HG03442 (cell line): ENCODE measurements around the gene MGAT4D.
"Not testable (repeated sequence)": the region's sequence is repeated elsewhere in the genome, so short reads cannot be mapped to it uniquely, and the experiment has no call there.

ENCODE experiments used
- ATAC-seq: cut with Tn5 transposase; IDR thresholded peaks from one replicate; pipeline ENCODE4 v1.9.1; 2021; ENCODE audit warnings: mild to moderate bottlenecking, moderate library complexity; ENCODE audit not compliant: unreplicated experiment

The MGAT4D gene

DNA sequence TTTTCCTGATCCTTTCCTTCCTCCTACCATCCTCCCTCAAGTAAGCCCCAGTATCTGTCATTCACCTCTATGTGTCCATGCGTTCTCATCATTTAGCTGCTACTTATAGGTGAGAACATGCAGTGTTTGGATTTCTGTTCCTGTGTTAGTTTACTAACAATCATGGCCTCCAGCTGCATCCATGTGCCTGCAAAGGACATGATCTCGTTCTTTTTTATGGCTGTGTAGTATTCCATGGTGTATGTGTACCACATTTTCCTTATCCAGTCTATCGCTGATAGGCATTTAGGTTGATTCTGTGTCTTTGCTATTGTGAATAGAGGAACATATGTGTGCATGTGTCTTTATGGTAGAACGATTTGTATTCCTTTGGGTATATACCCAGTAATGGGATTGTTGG is 53.7 kb downstream of the MGAT4D start:
- ATAC-seq: not testable (repeated sequence)

DNA sequence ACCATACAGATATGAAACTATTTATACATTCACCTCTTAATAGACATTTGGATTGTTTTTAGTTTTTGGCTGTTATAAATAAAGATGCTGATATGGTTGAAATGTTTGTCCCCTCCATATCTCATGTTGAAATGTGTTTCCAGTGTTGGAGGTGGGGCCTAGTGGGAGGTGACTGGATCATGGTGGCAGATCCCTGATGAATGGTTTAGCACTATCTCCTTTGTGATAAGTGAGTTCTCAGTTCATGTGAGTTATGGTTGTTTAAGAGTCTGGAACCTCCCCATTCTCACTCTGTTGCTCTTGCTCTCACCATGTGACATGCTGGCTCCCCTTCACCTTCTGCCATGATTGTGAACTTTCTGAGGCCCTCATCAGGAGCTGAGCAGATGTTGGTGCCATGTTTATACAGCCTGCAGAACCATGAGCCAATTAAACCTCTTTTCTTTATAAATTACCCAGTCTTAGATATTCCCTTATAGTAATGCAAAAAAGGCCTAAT is 58.4 kb downstream of the MGAT4D start:
- ATAC-seq: no peak

DNA sequence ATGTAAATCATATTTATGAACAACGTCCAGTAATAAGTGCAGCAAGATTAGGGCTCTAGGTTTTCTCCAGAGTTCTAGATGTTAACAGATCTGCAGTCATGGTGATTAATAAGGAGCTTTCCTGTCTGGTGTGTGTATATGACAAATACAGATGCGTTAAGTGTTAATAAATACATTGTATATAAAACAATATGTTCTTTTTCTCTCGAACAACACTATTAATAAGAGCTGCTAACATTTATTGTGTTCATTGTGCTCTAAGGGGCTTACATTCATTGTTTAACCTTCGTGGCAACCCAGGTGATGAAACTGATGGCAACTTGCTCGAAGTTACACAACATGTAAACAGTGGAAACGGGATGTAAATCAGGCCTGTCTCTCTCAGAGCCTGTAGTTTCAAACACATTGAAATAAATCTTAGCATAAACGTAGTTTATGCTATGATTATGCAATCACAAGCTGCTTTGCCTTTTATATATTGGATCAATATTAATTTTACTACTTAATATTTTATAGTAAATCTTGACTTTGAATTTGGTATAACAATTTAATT is 70.1 kb downstream of the MGAT4D start:
- no peak for ATAC-seq

DNA sequence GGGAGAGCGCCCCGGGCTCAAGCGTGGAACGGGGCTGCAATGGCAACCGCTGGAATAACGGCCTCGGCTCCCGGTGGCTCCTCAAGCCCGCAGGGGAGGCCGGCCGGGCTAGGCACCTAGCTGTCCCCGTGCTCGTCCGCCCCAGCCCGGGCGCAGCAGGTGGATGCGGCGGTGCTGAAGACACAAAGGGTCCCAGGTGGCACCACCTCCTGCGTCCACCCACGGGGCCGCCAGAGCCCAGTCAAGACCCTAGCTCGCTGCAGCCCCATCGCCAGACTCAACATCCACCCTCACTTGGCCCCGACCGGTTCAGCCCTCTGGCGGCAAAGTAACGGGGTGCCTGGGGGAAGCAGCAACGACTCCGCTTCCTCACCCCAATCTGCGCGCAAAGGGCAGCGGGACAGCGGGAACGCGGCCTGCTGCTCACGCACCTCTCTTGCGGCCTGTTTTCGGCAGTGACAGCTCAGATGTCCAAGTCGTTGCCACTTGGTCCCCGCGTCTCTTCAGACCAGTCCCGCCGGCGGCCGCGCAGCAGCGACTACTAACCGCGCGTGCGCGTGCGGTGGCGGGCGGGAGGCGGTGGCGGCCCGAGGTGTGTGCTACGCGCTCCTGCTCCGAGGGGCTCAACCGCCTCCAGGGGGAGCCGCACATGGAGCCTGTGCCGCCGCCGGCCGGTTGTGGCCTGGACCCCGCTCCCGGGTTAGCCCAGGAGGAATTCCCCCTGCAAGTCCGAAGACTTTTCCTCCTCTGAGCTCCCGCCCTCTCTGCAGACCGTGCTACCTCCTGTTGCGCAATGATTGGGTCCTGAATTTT is 70.8 kb downstream of the MGAT4D start, which contains the start of gene CLGN:
TSS of gene CLGN (minus strand) at position 543 of the 813 bp plus-strand sequence. CDS start 14,570 bp downstream, outside the sequence.
- ATAC-seq: peak; percentile 87

DNA sequence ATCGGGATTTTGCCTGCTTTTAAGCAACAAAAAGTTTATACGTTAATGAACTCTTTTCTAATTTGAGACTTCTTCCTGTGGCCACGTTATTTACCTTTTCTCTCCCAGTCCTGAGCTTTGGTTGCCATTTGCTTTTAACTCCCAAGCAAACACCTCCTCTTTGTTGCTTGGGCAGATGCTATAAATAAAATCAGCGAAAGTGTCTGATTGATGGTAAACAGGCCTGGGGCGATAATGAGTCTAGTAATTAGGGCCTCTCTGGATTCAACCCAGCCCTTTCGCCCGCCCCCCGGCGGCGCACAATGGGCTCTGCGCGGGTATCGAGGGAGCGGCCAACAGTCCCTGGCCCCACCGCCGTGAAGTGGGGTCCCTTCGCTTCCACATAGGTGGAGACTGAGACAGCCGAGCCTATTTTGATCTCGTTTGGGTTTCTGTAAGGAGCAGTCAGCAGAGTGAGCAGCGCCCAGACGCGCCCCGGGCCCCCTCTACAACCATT is 71.4 kb downstream of the MGAT4D start:
- ATAC-seq: peak; percentile 9

DNA sequence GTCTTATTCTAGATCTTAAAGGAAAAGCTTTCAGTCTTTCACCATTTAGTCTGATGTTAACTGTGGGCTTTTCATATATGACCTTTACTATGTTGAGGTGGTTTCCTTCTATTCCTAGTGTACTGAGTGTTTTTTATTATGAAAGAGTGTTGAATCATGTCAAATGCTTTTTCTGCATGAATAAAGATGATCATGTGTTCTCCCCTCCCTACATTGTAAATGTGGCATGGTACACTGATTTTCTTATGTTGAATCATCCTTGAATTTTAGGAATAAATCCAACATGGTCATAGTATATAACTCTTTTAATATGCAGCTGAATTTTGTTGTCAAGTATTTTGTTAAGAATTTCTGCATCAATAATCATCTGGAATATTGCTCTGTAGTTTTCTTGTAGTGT is 75.0 kb downstream of the MGAT4D start:
- no peak for ATAC-seq

DNA sequence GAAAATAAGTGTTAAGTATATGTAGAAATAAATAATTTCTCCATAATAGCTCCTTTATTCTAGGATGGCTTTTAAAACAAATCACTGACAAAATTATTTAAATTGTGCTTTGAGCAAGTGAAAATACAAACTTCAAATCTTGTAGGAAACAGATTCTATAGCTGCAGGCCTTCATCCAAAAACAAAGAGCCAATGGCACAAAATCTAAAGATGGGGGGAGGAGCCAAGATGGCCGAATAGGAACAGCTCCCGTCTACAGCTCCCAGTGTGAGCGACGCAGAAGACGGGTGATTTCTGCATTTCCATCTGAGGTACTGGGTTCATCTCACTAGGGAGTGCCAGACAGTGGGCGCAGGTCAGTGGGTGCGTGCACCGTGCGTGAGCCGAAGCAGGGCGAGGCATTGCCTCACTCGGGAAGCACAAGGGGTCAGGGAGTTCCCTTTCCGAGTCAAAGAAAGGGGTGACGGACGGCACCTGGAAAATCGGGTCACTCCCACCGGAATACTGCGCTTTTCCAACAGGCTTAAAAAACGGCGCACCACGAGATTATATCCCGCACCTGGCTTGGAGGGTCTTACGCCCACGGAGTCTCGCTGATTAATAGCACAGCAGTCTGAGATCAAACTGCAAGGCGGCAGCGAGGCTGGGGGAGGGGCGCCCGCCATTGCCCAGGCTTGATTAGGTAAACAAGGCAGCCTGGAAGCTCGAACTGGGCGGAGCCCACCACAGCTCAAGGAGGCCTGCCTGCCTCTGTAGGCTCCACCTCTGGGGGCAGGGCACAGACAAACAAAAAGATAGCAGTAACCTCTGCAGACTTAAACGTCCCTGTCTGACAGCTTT is 84.7 kb downstream of the MGAT4D start:
- not testable (repeated sequence) for ATAC-seq

DNA sequence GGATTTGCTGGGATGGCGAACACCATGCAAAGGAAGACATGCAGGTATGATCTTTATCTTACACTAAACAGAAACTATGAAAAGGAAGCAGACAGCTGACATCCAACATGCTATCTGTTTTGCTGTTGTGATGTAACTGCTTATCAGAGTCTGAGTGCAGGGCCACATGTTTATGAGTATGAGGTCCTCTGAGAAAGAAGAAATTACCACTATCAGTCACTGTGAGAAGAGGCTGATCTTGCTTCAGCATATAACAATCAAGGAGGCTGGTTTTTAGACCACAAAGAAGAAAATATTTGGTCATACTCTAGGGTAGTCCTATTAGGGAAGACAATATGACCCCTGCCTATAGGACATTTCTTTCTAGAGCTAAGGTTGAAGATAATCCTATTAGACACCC is 89.1 kb downstream of the MGAT4D start:
- no peak for ATAC-seq

DNA sequence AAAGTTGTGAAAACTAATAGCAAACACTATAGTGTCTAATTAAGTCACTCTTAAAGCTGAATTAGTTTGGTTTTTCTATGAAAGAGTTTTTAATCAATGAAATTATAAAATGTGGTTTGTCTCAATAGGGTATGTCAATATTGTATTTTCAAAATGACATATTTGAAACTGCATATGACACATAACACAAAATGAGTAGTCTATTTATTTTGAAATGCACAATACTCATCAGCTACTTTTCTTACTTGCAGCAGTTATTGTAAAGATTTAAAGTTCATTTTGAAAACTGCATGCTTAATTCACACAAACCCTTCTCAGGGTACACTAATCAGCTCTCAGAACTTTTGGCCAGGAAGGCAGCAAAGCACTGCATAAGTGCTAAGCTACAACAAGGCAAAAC is 91.8 kb downstream of the MGAT4D start:
- no peak for ATAC-seq

DNA sequence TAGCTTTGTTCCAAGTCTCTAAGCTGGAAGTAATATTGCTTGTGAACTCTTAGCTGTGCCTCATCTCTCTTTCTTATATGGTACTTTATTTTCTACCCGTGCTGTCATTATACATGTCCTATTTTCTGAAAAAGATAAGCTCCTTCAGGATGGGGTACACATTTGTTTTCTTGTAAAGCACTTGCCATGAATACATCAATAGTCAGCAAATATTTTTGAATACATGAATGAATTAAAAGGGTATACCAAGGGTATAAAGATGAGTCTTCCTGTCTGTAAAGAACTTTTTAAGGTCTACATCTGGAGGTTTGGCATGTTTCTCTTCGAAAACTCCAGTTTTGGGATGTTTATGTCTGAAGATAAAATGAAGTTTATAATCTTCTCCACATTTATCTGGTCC is 98.0 kb downstream of the MGAT4D start:
- ATAC-seq: no peak

DNA sequence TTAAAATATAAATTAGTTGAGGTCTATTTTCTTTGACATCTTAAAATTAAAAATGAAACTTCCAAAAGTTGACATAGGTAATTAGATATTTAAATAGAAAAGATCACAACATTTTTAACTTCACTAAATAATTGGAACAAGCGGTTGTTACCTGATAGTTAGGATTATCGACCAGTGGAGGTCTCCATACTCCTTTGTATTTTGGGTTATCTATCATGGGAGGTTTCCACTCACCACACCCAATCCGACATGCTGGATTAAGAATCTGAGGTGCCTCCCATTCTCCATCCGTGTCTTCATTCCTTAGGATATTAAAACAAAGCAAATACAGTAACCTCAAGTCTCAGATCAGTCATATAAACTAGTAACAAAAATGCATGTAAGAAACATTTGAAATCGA is 102.4 kb downstream of the MGAT4D start:
- ATAC-seq: no peak
